GM12878 (cell line): ENCODE data around the gene C10orf90.

Source experiments
- BCLAF1 ChIP-seq: fragments of 450-650 bp; IDR thresholded peaks from 2 replicates; pipeline ENCODE4 v1.6.1; 2017; ENCODE audit warnings: antibody characterized with exemption, mild to moderate bottlenecking, moderate library complexity
- CTCF ChIP-seq, 3 experiments: IDR thresholded peaks in 2 of 3; conservative IDR thresholded peaks in 1 of 3; 2 replicates each; pipeline ENCODE4 v1.5.1; 2011; ENCODE audit warnings: low read depth in 3 of 3, low read length in 3 of 3, mild to moderate bottlenecking in 3 of 3, control low read depth in 2 of 3, moderate library complexity in 2 of 3, inconsistent platforms in 1 of 3, mixed read lengths in 1 of 3; ENCODE audit not compliant: control insufficient read depth in 2 of 3, insufficient read depth in 1 of 3; ENCODE audit errors: extremely low read depth in 1 of 3
- PML ChIP-seq: IDR thresholded peaks from 2 replicates; pipeline ENCODE4 v1.6.1; 2012; ENCODE audit warnings: low read length, inconsistent platforms
- POLR2A ChIP-seq: IDR thresholded peaks from 2 replicates; pipeline ENCODE4 v1.6.1; 2011; ENCODE audit warnings: low read depth, mild to moderate bottlenecking, low read length
- YY1 ChIP-seq: IDR thresholded peaks from 2 replicates; pipeline ENCODE4 v1.6.1; 2011; ENCODE audit warnings: low read depth, mild to moderate bottlenecking, low read length

- TF ChIP-seq CTCF (IDR thresholded peaks at IDR 0.05 in 2 of 3, conservative IDR thresholded peaks at IDR 0.05 in 1 of 3; ENCODE audit: control insufficient read depth in 2 of 3, extremely low read depth in 1 of 3, insufficient read depth in 1 of 3, low read depth in 3 of 3, low read length in 3 of 3) (no peak), PML (no peak), YY1 (no peak), POLR2A (no peak), BCLAF1 (no peak)
Measured at GRCh38 chr10:126640401-126640800, 30.1 kb downstream of the C10orf90 start.
